ENCODE data around the gene E2F2. TPM values are rescaled to one million over a fixed set of nuclear protein-coding genes. Genes with fewer than 3 reads are reported as not detected.

E2F2 gene
- total RNA-seq, 3 donors from 2014 or later (not counting 1 experiment from before 2014, with no cell fraction given), result 2.1 to 3.9 (median 3.2) TPM

- Mint-ChIP-seq H3K36me3 (no peaks in the 10 kb centered on the region), H3K27me3 (ENCODE audit: low read depth in 2 of 2) (no peaks in the 10 kb centered on the region), H3K4me1 (peaks cover 44 to 71% of the 10 kb centered on the region in 2 donors), H3K27ac (peak overlapping the region; percentile 81 to 89), H3K9me3 (no peaks in the 10 kb centered on the region), H3K4me3 (peak overlapping the region; percentile 72)
- Histone ChIP-seq H3K36me3 (ENCODE audit: control insufficient read depth, insufficient read depth, low read length) (no peaks in the 10 kb centered on the region), H3K4me3 (ENCODE audit: low read length) (no peak overlapping the region), H3K4me1 (ENCODE audit: control insufficient read depth, insufficient read depth, low read length) (peaks cover 88% of the 10 kb centered on the region), H3K27me3 (ENCODE audit: control insufficient read depth, insufficient read depth, low read length) (no peaks in the 10 kb centered on the region), H3K9me3 (ENCODE audit: control insufficient read depth, insufficient read depth, low read length) (no peaks in the 10 kb centered on the region), H3K27ac (ENCODE audit: low read length) (no peak overlapping the region)
- intact Hi-C loops (cut with micrococcal nuclease), result no loop called here
- ATAC-seq, result no peak
- no peak for DNase-seq
- WGBS (ENCODE audit: insufficient coverage), result 98% methylated on average over 7 of the region's 8 CpGs
- no peak for TF ChIP-seq CTCF (IDR thresholded peaks at IDR 0.05)
These were observed 4.5 kb downstream of the E2F2 start for GRCh38 chr1:23526329-23527041.

- Mint-ChIP-seq H3K36me3 (no peaks in the 10 kb centered on the region), H3K27ac (peak overlapping the region; percentile 81 to 89), H3K27me3 (ENCODE audit: low read depth in 2 of 2) (no peaks in the 10 kb centered on the region), H3K4me1 (peaks cover 37 to 64% of the 10 kb centered on the region in 2 donors), H3K4me3 (peak overlapping the region; percentile 72), H3K9me3 (no peaks in the 10 kb centered on the region)
- Histone ChIP-seq H3K27ac (ENCODE audit: low read length) (peak overlapping the region; percentile 56), H3K27me3 (ENCODE audit: control insufficient read depth, insufficient read depth, low read length) (no peaks in the 10 kb centered on the region), H3K4me1 (ENCODE audit: control insufficient read depth, insufficient read depth, low read length) (peaks cover 82% of the 10 kb centered on the region), H3K4me3 (ENCODE audit: low read length) (no peak overlapping the region), H3K36me3 (ENCODE audit: control insufficient read depth, insufficient read depth, low read length) (no peaks in the 10 kb centered on the region), H3K9me3 (ENCODE audit: control insufficient read depth, insufficient read depth, low read length) (no peaks in the 10 kb centered on the region)
- WGBS (ENCODE audit: insufficient coverage), result 37% methylated on average over 5 of the region's 5 CpGs
- TF ChIP-seq CTCF (IDR thresholded peaks at IDR 0.05), result no peak
- intact Hi-C loops (cut with micrococcal nuclease), result no loop called here
- peak in 1 of 2 donors; percentile 47 for DNase-seq
- peak in 1 of 3 donors; percentile 24 for ATAC-seq
These were observed 5.3 kb downstream of the E2F2 start for GRCh38 chr1:23525558-23526250.

- no peaks in the 10 kb centered on the region for H3K36me3 ChIP-seq (ENCODE audit: control insufficient read depth, insufficient read depth, low read length)
- Mint-ChIP-seq H3K9me3 (no peaks in the 10 kb centered on the region), H3K4me3 (peak overlapping the region; percentile 31), H3K27me3 (ENCODE audit: low read depth in 2 of 2) (no peaks in the 10 kb centered on the region), H3K4me1 (peaks cover 37 to 58% of the 10 kb centered on the region in 2 donors), H3K27ac (peak overlapping the region; percentile 81 to 89), H3K36me3 (no peaks in the 10 kb centered on the region)
- WGBS (ENCODE audit: insufficient coverage), result 3% methylated on average over 8 of the region's 9 CpGs
- peaks cover 73% of the 10 kb centered on the region for H3K4me1 ChIP-seq (ENCODE audit: control insufficient read depth, insufficient read depth, low read length)
- ATAC-seq (peak; percentile 22 to 47 (median 41)), DNase-seq (peak in 1 of 2 donors; percentile 63)
- TF ChIP-seq CTCF (IDR thresholded peaks at IDR 0.05), result no peak
- H3K27ac ChIP-seq (ENCODE audit: low read length), result peak overlapping the region; percentile 56
- H3K27me3 ChIP-seq (ENCODE audit: control insufficient read depth, insufficient read depth, low read length), result no peaks in the 10 kb centered on the region
- H3K9me3 ChIP-seq (ENCODE audit: control insufficient read depth, insufficient read depth, low read length), result no peaks in the 10 kb centered on the region
- H3K4me3 ChIP-seq (ENCODE audit: low read length), result no peak overlapping the region
- intact Hi-C loops (cut with micrococcal nuclease), result no loop called here
These were observed 6.2 kb downstream of the E2F2 start for GRCh38 chr1:23524716-23525401.
